GM19240 (cell line): ENCODE measurements around the gene HK3.

ENCODE experiments used
- DNase-seq: peaks from one replicate; pipeline ENCODE4 v3.0.0; 2011; ENCODE audit warnings: low spot score; ENCODE audit not compliant: insufficient read length

HK3 gene, protein sequence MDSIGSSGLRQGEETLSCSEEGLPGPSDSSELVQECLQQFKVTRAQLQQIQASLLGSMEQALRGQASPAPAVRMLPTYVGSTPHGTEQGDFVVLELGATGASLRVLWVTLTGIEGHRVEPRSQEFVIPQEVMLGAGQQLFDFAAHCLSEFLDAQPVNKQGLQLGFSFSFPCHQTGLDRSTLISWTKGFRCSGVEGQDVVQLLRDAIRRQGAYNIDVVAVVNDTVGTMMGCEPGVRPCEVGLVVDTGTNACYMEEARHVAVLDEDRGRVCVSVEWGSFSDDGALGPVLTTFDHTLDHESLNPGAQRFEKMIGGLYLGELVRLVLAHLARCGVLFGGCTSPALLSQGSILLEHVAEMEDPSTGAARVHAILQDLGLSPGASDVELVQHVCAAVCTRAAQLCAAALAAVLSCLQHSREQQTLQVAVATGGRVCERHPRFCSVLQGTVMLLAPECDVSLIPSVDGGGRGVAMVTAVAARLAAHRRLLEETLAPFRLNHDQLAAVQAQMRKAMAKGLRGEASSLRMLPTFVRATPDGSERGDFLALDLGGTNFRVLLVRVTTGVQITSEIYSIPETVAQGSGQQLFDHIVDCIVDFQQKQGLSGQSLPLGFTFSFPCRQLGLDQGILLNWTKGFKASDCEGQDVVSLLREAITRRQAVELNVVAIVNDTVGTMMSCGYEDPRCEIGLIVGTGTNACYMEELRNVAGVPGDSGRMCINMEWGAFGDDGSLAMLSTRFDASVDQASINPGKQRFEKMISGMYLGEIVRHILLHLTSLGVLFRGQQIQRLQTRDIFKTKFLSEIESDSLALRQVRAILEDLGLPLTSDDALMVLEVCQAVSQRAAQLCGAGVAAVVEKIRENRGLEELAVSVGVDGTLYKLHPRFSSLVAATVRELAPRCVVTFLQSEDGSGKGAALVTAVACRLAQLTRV

GRCh38 chr5:176899296-176899891 is at the start of gene HK3:
Gene HK3, minus strand, starts transcription at chr5:176899346. Its CDS starts 3,187 bp downstream, at chr5:176896159.
- DNase-seq, result no peak

- no peak for DNase-seq
Observed at GRCh38 chr5:176948458-176948857, 49.3 kb upstream of the HK3 start.

DNA sequence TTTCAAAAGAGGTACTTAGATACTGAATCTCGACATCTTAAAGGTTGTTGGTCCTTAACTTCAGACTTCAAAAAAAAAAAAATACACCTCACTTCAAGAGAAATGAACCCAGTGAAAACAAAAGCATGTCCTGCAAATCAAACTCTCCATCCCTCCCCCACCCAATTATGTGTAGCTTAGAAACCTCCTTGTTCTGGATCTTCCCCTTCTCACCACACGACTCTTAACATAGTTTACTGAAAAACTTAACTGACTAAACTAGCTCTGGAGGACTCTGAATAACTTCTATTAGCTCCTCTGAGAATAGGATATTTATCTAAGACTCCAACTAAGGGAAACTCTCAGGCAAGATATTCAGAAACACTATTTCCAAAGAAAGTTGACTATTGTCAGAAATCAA is 48.7 kb upstream of the HK3 start:
- DNase-seq, result no peak

- DNase-seq, result no peak
Observed at GRCh38 chr5:176944268-176944667, 45.1 kb upstream of the HK3 start.

DNA sequence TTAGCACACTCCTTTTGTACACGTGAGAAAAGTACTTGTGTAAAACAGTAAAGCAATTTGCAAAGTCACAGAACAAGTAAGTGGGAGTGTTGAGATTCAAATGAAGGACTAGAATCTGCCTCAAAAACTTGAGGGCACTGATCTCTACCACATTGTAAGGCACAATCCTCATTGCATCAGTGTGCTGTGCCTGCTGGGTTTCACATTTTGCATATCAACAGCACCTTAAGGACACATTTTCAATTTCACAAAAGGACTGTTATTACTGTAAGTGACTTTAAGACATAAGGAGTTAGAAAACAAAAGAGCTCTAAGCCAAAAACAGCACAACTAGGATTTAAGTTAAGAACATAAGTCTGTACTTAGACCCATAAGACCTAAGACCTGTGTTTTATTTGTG is 44.7 kb upstream of the HK3 start:
- DNase-seq, result no peak

GRCh38 chr5:176941951-176942350 is 42.8 kb upstream of the HK3 start:
- DNase-seq, result no peak

DNA sequence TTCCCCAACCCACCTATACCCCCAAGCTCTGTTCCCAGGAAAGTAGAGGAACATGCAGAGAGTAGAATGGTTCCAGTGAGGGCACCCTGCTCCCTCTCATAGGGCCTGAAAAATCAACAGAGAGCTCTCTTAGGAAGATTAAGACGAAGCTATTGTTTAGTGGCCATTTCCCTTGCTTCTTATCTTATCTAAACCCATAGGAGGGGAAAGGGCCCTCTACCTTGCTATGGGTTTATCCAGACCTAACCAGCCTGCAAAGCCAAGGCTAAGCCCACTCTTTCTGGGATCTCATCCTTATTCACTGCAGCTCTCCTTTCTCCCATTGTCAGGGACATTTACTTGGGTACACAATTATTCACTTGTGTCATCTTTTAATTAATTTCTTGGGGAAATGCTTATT is 39.3 kb upstream of the HK3 start:
- no peak for DNase-seq

DNA sequence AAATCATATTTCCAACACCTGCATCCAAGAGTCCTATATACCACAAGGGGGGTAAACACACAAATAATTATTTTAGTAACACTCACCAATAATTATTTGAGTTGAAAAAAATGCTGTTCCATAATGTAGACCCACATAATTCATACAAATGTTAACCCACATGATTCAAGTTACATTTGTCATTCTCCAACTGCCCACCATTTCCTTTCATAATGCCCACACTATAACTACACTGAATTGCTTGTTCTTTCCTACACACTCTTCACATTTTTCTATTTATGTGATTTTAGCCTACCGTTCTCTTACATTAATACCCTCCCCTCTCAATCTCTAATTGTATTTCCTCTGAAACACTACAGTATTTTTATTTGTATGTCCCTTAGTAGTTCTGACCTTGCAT is 35.9 kb upstream of the HK3 start:
- no peak for DNase-seq

- no peak for DNase-seq
Observed at GRCh38 chr5:176934309-176934930, 35.3 kb upstream of the HK3 start.

DNA sequence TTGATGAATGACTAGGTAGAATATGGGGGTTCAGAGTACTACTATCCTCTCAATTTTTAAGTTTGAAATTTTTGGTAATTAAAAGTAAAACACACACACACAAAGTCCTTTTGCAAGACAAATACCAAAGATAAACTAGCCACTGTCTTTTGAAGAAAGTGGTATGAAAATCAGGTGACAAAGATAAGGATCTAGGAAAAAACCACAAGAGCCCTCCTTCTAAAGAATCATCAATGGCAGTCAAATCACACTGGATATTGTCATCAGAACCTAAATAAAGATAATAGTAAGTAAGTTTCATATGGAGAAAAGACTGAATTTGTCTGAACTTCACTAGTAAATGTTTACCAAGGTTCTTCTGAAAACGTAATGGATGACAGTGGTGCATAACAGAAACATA is 30.5 kb upstream of the HK3 start:
- DNase-seq, result no peak

DNA sequence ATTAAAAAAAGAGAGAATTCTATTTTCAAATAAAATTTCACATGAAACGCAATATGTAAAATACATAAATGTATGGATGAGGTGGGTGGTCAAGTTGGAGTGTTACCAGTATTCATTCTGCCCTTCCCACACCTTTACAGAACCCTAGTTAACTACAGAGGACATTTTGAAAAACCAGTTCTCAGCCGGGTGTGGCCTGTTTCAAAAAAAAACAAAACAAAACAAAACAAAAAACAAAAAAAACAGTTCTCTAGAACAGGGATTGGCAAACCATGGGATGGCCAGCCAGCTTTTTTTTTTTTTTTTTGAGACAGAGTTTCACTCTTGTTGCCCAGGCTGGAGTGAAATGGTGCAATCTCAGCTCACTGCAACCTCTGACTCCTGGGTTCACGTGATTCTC is 28.4 kb upstream of the HK3 start:
- DNase-seq, result no peak

- no peak for DNase-seq
Observed at GRCh38 chr5:176922817-176923216, 23.7 kb upstream of the HK3 start.

DNA sequence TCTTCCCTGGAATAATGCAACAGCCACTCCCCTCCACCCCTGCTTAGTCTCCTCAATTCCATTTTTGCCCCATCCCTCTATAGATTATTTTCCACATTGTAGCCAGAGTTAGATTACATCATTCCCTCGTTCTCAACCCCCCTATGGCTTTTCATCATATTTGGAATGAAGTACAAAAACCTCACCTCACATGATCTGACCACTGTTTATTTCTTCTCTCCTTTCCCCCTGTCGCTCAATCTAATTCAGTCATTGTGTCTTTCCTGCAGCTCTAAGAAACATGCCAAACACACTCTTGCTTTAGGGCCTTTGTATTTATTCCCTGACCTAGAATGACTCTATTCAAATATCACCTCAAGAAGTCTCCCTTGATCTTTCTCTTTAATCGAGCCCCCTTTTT is 22.6 kb upstream of the HK3 start:
- DNase-seq, result no peak

- DNase-seq, result no peak
Observed at GRCh38 chr5:176918613-176919012, 19.5 kb upstream of the HK3 start.

- no peak for DNase-seq
Observed at GRCh38 chr5:176916337-176916736, 17.2 kb upstream of the HK3 start.

GRCh38 chr5:176915906-176916305 is 16.8 kb upstream of the HK3 start:
- no peak for DNase-seq

- no peak for DNase-seq
Observed at GRCh38 chr5:176912115-176912514, 13.0 kb upstream of the HK3 start.

GRCh38 chr5:176908675-176909368 is 9.7 kb upstream of the HK3 start:
- no peak for DNase-seq

GRCh38 chr5:176906796-176907195 is 7.7 kb upstream of the HK3 start:
- no peak for DNase-seq

GRCh38 chr5:176906126-176906525 is 7.0 kb upstream of the HK3 start:
- no peak for DNase-seq

DNA sequence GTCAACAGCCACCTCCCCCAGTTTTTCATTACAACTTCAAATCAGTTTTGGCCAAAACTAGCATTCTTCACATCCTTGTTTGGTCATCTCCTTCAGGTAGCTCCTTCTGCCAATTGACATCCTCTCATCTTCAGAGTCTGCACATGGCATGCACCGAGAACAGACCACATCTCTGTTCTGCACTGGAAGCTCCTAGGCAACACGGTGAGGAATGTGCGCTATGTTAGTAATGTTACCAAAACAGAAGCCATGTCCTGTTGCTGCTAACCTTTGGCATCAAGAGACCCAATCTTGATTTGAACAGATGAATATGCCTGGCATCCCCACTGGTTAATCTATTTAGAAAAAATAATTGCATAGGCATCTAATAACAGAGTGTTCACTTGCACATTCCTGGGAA is 5.1 kb upstream of the HK3 start:
- no peak for DNase-seq
